AG10803 (cell line): Measurements from ENCODE around the gene GC.
A peak's percentile ranks its signal among the peaks of the same experiment; 100 is the strongest.

Experiments
- DNase-seq: peaks from one replicate; pipeline ENCODE4 v3.0.0; 2010; ENCODE audit warnings: low read depth
- H3K4me3 ChIP-seq: 2 replicates; pipeline ENCODE4 v1.5.1; 2011; ENCODE audit warnings: mild to moderate bottlenecking, low read length, control low read depth
- TF ChIP-seq, protein P1 (sequence below): conservative IDR thresholded peaks from 2 replicates; pipeline ENCODE4 v1.5.1; 2011; ENCODE audit warnings: mild to moderate bottlenecking, low read length, control low read depth, inconsistent platforms

GC gene

DNA sequence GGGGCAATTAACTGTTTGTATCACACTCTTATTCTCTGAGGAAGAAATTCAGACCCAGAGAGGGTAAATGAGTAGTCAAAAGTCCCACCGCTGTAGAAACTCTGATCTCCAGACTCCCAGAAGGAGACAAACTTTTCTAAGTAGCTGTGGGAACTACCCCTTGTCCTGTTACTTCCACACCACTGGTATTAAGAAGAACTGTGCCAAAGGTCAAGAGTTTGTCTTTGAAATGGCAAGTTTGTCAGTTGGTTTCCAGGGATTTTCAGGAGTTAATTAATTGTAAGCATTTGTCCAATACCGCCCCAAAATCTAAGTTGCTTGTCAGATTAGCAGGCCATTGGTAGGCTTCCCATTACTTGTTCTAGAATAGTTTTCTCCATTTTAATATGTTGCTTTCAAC lies 85.7 kb downstream of the GC start:
- DNase-seq = no peak

DNA sequence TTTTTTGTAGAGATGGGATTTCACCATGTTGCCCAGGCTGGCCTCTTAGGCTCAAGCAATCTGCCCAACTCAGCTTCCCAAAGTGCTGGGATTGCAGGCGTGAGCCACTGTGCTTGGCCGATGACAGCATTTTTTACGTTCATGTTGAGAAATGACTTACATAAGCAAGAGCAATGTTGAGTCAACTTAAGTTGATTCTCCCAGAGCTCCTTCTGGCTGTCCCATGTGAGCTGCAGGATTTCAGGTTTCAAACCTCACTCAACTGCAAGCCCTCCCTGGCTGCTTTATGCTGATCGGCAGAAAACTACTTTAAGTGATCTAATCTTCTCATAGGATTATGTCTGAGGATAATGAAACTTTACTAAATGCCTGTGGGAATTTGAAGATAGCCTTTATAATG lies 86.8 kb downstream of the GC start:
- TF ChIP-seq, protein P1, sequence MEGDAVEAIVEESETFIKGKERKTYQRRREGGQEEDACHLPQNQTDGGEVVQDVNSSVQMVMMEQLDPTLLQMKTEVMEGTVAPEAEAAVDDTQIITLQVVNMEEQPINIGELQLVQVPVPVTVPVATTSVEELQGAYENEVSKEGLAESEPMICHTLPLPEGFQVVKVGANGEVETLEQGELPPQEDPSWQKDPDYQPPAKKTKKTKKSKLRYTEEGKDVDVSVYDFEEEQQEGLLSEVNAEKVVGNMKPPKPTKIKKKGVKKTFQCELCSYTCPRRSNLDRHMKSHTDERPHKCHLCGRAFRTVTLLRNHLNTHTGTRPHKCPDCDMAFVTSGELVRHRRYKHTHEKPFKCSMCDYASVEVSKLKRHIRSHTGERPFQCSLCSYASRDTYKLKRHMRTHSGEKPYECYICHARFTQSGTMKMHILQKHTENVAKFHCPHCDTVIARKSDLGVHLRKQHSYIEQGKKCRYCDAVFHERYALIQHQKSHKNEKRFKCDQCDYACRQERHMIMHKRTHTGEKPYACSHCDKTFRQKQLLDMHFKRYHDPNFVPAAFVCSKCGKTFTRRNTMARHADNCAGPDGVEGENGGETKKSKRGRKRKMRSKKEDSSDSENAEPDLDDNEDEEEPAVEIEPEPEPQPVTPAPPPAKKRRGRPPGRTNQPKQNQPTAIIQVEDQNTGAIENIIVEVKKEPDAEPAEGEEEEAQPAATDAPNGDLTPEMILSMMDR = no peak
- DNase-seq = peak; percentile 3

More for the DNA sequence above, 85.7 kb downstream of the GC start:
- H3K4me3 ChIP-seq = no peak overlapping the region
- TF ChIP-seq, protein P1 = no peak

DNA sequence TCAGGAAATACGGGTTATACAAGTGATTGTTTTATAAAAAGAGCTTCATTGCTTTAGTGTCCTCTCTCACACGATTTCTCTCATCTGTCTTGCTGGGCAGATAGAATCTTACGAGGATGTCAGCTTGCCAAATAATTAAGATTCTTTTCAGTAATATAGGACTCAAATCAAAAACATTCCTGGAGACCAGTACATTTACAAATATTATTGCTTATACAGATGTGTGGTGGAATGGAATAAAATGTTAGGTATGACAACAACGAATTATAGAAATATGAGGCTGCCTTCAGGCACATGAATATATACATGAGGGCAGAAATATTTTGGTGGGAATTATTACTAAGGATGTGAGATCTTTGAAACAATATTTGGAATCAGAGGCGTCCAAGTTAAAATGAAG lies 88.9 kb downstream of the GC start:
- DNase-seq = peak; percentile 61
- TF ChIP-seq, protein P1 = no peak

More for the DNA sequence above, 86.8 kb downstream of the GC start:
- H3K4me3 ChIP-seq = no peak overlapping the region

DNA sequence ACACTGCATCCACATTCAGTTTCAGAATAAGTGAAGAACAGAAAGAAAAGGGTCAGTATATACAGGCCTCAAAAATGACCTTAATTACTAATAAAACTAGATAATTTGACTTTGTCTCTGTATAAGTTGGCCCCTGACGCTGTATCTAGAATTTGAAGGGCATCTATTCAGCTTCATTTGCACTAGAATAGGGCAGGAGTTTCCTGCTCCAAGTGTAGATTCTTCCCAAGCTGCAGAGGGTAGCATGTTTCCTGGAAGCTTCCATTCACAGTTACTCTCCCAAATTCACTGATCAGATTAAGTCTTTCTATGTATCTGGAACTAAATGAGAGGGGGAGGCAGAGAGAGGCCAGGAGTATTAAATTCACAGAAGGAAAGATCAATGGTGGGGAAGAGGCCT lies 90.9 kb downstream of the GC start:
- TF ChIP-seq, protein P1 = no peak
- no peak overlapping the region for H3K4me3 ChIP-seq
- no peak for DNase-seq

More for the DNA sequence above, 88.9 kb downstream of the GC start:
- H3K4me3 ChIP-seq = no peak overlapping the region

DNA sequence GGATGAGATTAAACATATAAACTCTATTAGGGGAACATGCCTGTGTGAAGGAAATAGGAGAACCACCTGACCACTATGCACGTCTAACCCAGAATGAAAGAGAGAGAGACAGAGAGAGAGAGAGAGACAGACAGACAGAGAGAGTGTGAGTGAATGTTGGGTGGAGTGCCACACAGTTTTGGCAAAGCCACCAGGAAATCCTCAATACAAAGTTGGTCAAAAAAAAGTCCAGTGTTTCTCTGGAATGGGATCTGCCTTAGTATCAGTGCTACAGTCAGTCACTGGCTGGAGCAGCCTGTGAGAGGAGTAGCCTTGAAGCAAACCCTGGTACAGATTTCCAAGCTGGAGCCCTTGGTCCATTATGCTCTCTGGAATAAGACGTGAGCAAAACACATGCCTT lies 91.7 kb downstream of the GC start:
- TF ChIP-seq, protein P1 = no peak
- H3K4me3 ChIP-seq = no peak overlapping the region
- no peak for DNase-seq
